Small intestine (tissue), 7 donors: ENCODE measurements around the gene SELENOM. TPM values are rescaled to one million over a fixed set of nuclear protein-coding genes. Genes with fewer than 3 reads are reported as not detected.
"Not testable (repeated sequence)": the region's sequence is repeated elsewhere in the genome, so short reads cannot be mapped to it uniquely, and the experiment has no call there.

ENCODE experiments used
- DNase-seq, 2 donors: peaks; one replicate each; pipeline versions ENCODE4 v3.0.0 to v3.0.0-alpha.2; 2013
- FAIRE-seq: peaks from 2 replicates; lab custom pipeline; 2012; peaks lifted over from hg19 to GRCh38; lab: Jason Lieb, UNC
- H3K27ac ChIP-seq, 3 donors: one replicate each; pipeline ENCODE4 v1.5.1; 2013; ENCODE audit warnings: low read length in 2 of 3, mild to moderate bottlenecking in 2 of 3, control low read depth in 1 of 3, inconsistent platforms in 1 of 3, low read depth in 1 of 3, moderate library complexity in 1 of 3
- H3K27me3 ChIP-seq, 3 donors: one replicate each; pipeline ENCODE4 v1.6.1; 2013; ENCODE audit warnings: low read length in 3 of 3, inconsistent platforms in 1 of 3; ENCODE audit not compliant: control insufficient read depth in 3 of 3, insufficient read depth in 3 of 3
- H3K36me3 ChIP-seq, 3 donors: one replicate each; pipeline ENCODE4 v1.6.1; 2013; ENCODE audit warnings: low read length in 3 of 3, inconsistent platforms in 1 of 3, low read depth in 1 of 3, mild to moderate bottlenecking in 1 of 3, moderate library complexity in 1 of 3; ENCODE audit not compliant: control insufficient read depth in 3 of 3, insufficient read depth in 2 of 3
- H3K4me1 ChIP-seq, 3 donors: one replicate each; pipeline ENCODE4 v1.6.1; 2013; ENCODE audit warnings: low read length in 2 of 3, inconsistent platforms in 1 of 3, low read depth in 1 of 3, mild to moderate bottlenecking in 1 of 3, moderate library complexity in 1 of 3; ENCODE audit not compliant: control insufficient read depth in 3 of 3, insufficient read depth in 2 of 3
- H3K4me3 ChIP-seq, 3 donors: one replicate each; pipeline ENCODE4 v1.5.1; 2013; ENCODE audit warnings: low read length in 3 of 3, control low read depth in 1 of 3, inconsistent platforms in 1 of 3, low read depth in 1 of 3, mild to moderate bottlenecking in 1 of 3, moderate library complexity in 1 of 3
- H3K9me3 ChIP-seq, 2 donors: one replicate each; pipeline ENCODE4 v1.6.1; 2013; ENCODE audit warnings: low read depth in 1 of 2, low read length in 1 of 2; ENCODE audit not compliant: control insufficient read depth in 2 of 2, insufficient read depth in 1 of 2
- WGBS, 3 donors: extraction: QIAGEN DNeasy Blood & Tissue Kit; methylation state at CpG; one replicate each; pipeline ENCODE4 v1.1.7; 2013; 5-methylcytosine and 5-hydroxymethylcytosine counted together
- polyA plus RNA-seq, 4 donors: library from polyadenylated mRNA; stranded (reverse) in 3 of 4; unstranded in 1 of 4; fragments of 200-250 nt in 3 of 4; fragments of 120-200 nt in 1 of 4; gene quantifications; one replicate each; pipeline versions ENCODE4 v1.2.1 to v1.2.3, GENCODE V29; 2013
- donor health status: healthy with polysubstance abuse.
- donor health status: control.
- donor health status: control.
- donor health status: Bipolar disorder and iron deficiency.
- donor health status: healthy.

The SELENOM gene
- polyA plus RNA-seq, 4 donors = 14.8 to 163 (median 69.2) TPM

- Histone ChIP-seq H3K36me3 (peaks cover 2 to 83% (median 18%) of the 10 kb centered on the region in 3 donors), H3K9me3 (no peaks in the 10 kb centered on the region), H3K27ac (peak overlapping the region in 2 of 3 donors; percentile 65 to 69), H3K4me3 (no peak overlapping the region), H3K27me3 (no peaks in the 10 kb centered on the region), H3K4me1 (peaks cover 0 to 24% (median 0%) of the 10 kb centered on the region in 3 donors)
- FAIRE-seq = no peak
- WGBS, 3 donors = 59 to 82% (median 75%) methylated on average over 8 of the region's 8 CpGs
- DNase-seq = peak in 1 of 2 donors; percentile 80
Observed at GRCh38 chr22:31102441-31103081, 4.8 kb downstream of the SELENOM start.

- H3K4me1 ChIP-seq = peaks cover 0 to 20% (median 0%) of the 10 kb centered on the region in 3 donors
- 96% methylated on average over 18 of the region's 18 CpGs for WGBS, 3 donors
- DNase-seq (no peak), FAIRE-seq (no peak)
- H3K36me3 ChIP-seq = peaks cover 2 to 96% (median 19%) of the 10 kb centered on the region in 3 donors
- no peaks in the 10 kb centered on the region for H3K9me3 ChIP-seq
- H3K27ac ChIP-seq = peak overlapping the region in 1 of 3 donors; percentile 11
- H3K27me3 ChIP-seq = no peaks in the 10 kb centered on the region
- H3K4me3 ChIP-seq = no peak overlapping the region
Observed at GRCh38 chr22:31100762-31101525, 6.4 kb downstream of the SELENOM start.

- H3K27ac ChIP-seq = peak overlapping the region in 1 of 3 donors; percentile 32
- peaks cover 0 to 20% (median 0%) of the 10 kb centered on the region in 3 donors for H3K4me1 ChIP-seq
- H3K36me3 ChIP-seq = peaks cover 2 to 96% (median 23%) of the 10 kb centered on the region in 3 donors
- no peaks in the 10 kb centered on the region for H3K27me3 ChIP-seq
- H3K4me3 ChIP-seq = no peak overlapping the region
- FAIRE-seq = no peak
- no peaks in the 10 kb centered on the region for H3K9me3 ChIP-seq
- WGBS, 3 donors = 93 to 94% (median 94%) methylated on average over 25 to 34 of the region's 34 CpGs
- DNase-seq = no peak
Observed at GRCh38 chr22:31099841-31100761, 7.3 kb downstream of the SELENOM start.

GRCh38 chr22:31099386-31099785 is 8.0 kb downstream of the SELENOM start:
- 91 to 95% (median 94%) methylated on average over 6 of the region's 6 CpGs for WGBS, 3 donors
- Histone ChIP-seq H3K4me3 (no peak overlapping the region), H3K4me1 (peaks cover 0 to 20% (median 0%) of the 10 kb centered on the region in 3 donors), H3K27me3 (no peaks in the 10 kb centered on the region), H3K9me3 (no peaks in the 10 kb centered on the region), H3K27ac (peak overlapping the region in 1 of 3 donors; percentile 63), H3K36me3 (peaks cover 2 to 96% (median 21%) of the 10 kb centered on the region in 3 donors)
- FAIRE-seq (no peak), DNase-seq (no peak)

- WGBS, 3 donors = 64 to 68% (median 64%) methylated on average over 32 to 36 of the region's 36 CpGs
- Histone ChIP-seq H3K36me3 (peaks cover 2 to 96% (median 21%) of the 10 kb centered on the region in 3 donors), H3K27me3 (no peaks in the 10 kb centered on the region), H3K9me3 (no peaks in the 10 kb centered on the region), H3K4me3 (no peak overlapping the region), H3K27ac (peak overlapping the region in 1 of 3 donors; percentile 63), H3K4me1 (peaks cover 0 to 20% (median 0%) of the 10 kb centered on the region in 3 donors)
- peak; percentile 58 to 61 for DNase-seq
- FAIRE-seq = no peak
Observed at GRCh38 chr22:31098632-31099110, 8.7 kb downstream of the SELENOM start.

GRCh38 chr22:31097941-31098631 is 9.3 kb downstream of the SELENOM start:
- H3K4me3 ChIP-seq = no peak overlapping the region
- WGBS, 3 donors = 83 to 91% (median 84%) methylated on average over 10 of the region's 10 CpGs
- peak overlapping the region in 1 of 3 donors; percentile 1 for H3K27ac ChIP-seq
- H3K27me3 ChIP-seq = no peaks in the 10 kb centered on the region
- H3K4me1 ChIP-seq = peaks cover 0 to 20% (median 0%) of the 10 kb centered on the region in 3 donors
- DNase-seq (no peak), FAIRE-seq (no peak)
- peaks cover 2 to 96% (median 23%) of the 10 kb centered on the region in 3 donors for H3K36me3 ChIP-seq
- H3K9me3 ChIP-seq = no peaks in the 10 kb centered on the region

GRCh38 chr22:31097539-31097938 is 9.8 kb downstream of the SELENOM start:
- not testable (repeated sequence) for DNase-seq, H3K27me3 ChIP-seq, H3K9me3 ChIP-seq, H3K4me3 ChIP-seq, FAIRE-seq
- H3K36me3 ChIP-seq = peaks cover 2 to 96% (median 27%) of the 10 kb centered on the region in 3 donors
- H3K27ac ChIP-seq = peak overlapping the region in 1 of 3 donors; percentile 1
- 85 to 98% (median 98%) methylated on average over 5 of the region's 5 CpGs for WGBS, 3 donors
- peaks cover 0 to 16% (median 0%) of the 10 kb centered on the region in 3 donors for H3K4me1 ChIP-seq
